Keratinocyte (primary cell): Measurements from ENCODE around the gene ZSWIM6. TPM values are rescaled to one million over a fixed set of nuclear protein-coding genes. Genes with fewer than 3 reads are reported as not detected.

Source experiments
- DNase-seq: peaks from one replicate; pipeline ENCODE4 v3.0.0-alpha.2; 2011; ENCODE audit warnings: low read depth, missing footprints, low spot score
- FAIRE-seq: peaks from 2 replicates; lab custom pipeline; 2011; peaks lifted over from hg19 to GRCh38; lab: Jason Lieb, UNC
- H2AFZ ChIP-seq: 2 replicates; pipeline ENCODE4 v1.6.0; 2012; ENCODE audit warnings: low read length, control low read depth, inconsistent platforms; ENCODE audit not compliant: control insufficient read depth
- H3K27ac ChIP-seq: 2 replicates; pipeline ENCODE4 v1.5.1; 2011; ENCODE audit warnings: low read length; ENCODE audit not compliant: control insufficient read depth, insufficient read depth
- H3K27me3 ChIP-seq: 3 replicates; pipeline ENCODE4 v1.6.0; 2011; ENCODE audit warnings: low read length; ENCODE audit not compliant: control insufficient read depth, insufficient read depth; ENCODE audit errors: extremely low read depth
- H3K36me3 ChIP-seq, 2 experiments: 2 replicates in 1 of 2; 3 replicates in 1 of 2; pipeline ENCODE4 v1.5.1; 2011; ENCODE audit warnings: low read length in 2 of 2, mild to moderate bottlenecking in 1 of 2; ENCODE audit not compliant: control insufficient read depth in 2 of 2, insufficient read depth in 2 of 2; ENCODE audit errors: extremely low read depth in 1 of 2
- H3K4me1 ChIP-seq: 3 replicates; pipeline ENCODE4 v1.5.1; 2011; ENCODE audit warnings: low read length; ENCODE audit not compliant: control insufficient read depth, insufficient read depth; ENCODE audit errors: extremely low read depth
- H3K4me2 ChIP-seq: 3 replicates; pipeline ENCODE4 v1.6.0; 2011; ENCODE audit warnings: low read depth, low read length; ENCODE audit not compliant: control insufficient read depth, insufficient read depth; ENCODE audit errors: extremely low read depth
- H3K4me3 ChIP-seq, 3 experiments: fragments of 200-600 bp in 1 of 3; sonication (generic) in 1 of 3; 2 replicates in 2 of 3; 3 replicates in 1 of 3; pipeline ENCODE4 v1.5.1; 2011 to 2016; ENCODE audit warnings: low read length in 3 of 3, mild to moderate bottlenecking in 3 of 3, control low read depth in 2 of 3, inconsistent platforms in 1 of 3, low read depth in 1 of 3, mixed read lengths in 1 of 3, mixed run types in 1 of 3, moderate library complexity in 1 of 3; ENCODE audit not compliant: control insufficient read depth in 2 of 3, insufficient read depth in 2 of 3; ENCODE audit errors: extremely low read depth in 1 of 3
- H3K79me2 ChIP-seq: 2 replicates; pipeline ENCODE4 v1.6.0; 2012; ENCODE audit warnings: low read length; ENCODE audit not compliant: control insufficient read depth, insufficient read depth
- H3K9ac ChIP-seq: 3 replicates; pipeline ENCODE4 v1.6.0; 2011; ENCODE audit warnings: low read length; ENCODE audit not compliant: control insufficient read depth, insufficient read depth; ENCODE audit errors: extremely low read depth
- H3K9me1 ChIP-seq: 3 replicates; pipeline ENCODE4 v1.6.0; 2011; ENCODE audit warnings: low read length; ENCODE audit not compliant: control insufficient read depth, insufficient read depth; ENCODE audit errors: extremely low read depth
- H3K9me3 ChIP-seq: 2 replicates; pipeline ENCODE4 v1.5.1; 2012; ENCODE audit warnings: low read depth, low read length; ENCODE audit not compliant: control insufficient read depth
- H4K20me1 ChIP-seq: 3 replicates; pipeline ENCODE4 v1.6.0; 2011; ENCODE audit warnings: low read length; ENCODE audit not compliant: control insufficient read depth, insufficient read depth; ENCODE audit errors: extremely low read depth
- CTCF ChIP-seq, 3 experiments: IDR thresholded peaks in 1 of 3; conservative IDR thresholded peaks in 1 of 3; optimal IDR thresholded peaks in 1 of 3; 2 replicates in 2 of 3; 3 replicates in 1 of 3; pipeline versions ENCODE3 to v1.5.1; 2011; ENCODE audit warnings: low read length in 3 of 3, mild to moderate bottlenecking in 3 of 3, moderate library complexity in 2 of 3, control low read depth in 1 of 3, inconsistent platforms in 1 of 3; ENCODE audit not compliant: insufficient read depth in 2 of 3; ENCODE audit errors: extremely low read depth in 1 of 3
- EZH2 ChIP-seq: IDR thresholded peaks from one replicate; pipeline ENCODE4 v1.6.1; 2012; ENCODE audit warnings: inconsistent platforms, mild to moderate bottlenecking, low read length, moderate library complexity
- dilution Hi-C: fragments of 300-500 bp; cut with MboI; formaldehyde crosslinking; loops from one replicate; pipeline ENCODE4 v1.7.0; 2020; ENCODE audit warnings: low sequenced_read_pairs; ENCODE audit not compliant: extremely low pct_ligation_motif_present
- polyA plus RNA-seq, 5 experiments: library from polyadenylated mRNA; depleted of rRNA in 3 of 5; stranded (reverse) in 3 of 5; stranded (forward) in 1 of 5; unstranded in 1 of 5; fragments of >200 nt; gene quantifications; 1 replicate in 1 of 5; 2 replicates in 3 of 5; 3 replicates in 1 of 5; pipeline versions ENCODE4 v1.2.1 to v1.2.3, GENCODE V29; 2011 to 2012; ENCODE audit warnings: missing spikeins in 2 of 5, low read depth in 1 of 5, low replicate concordance in 1 of 5

ZSWIM6 gene
- polyA plus RNA-seq, 1 donor (not counting 4 experiments of a cell fraction or from before 2014, with no cell fraction given): 9.9 TPM

GRCh38 chr5:61328791-61329549 lies 3.1 kb upstream of the ZSWIM6 start:
- Histone ChIP-seq H3K9ac (no peak overlapping the region), H3K4me2 (peak overlapping the region; percentile 45), H4K20me1 (no peaks in the 10 kb centered on the region), H2AFZ (no peak overlapping the region), H3K9me1 (no peaks in the 10 kb centered on the region), H3K4me3 (no peak overlapping the region), H3K36me3 (no peaks in the 10 kb centered on the region), H3K27ac (peak overlapping the region; percentile 32), H3K4me1 (peaks cover 31% of the 10 kb centered on the region), H3K27me3 (no peaks in the 10 kb centered on the region), H3K9me3 (no peaks in the 10 kb centered on the region), H3K79me2 (peaks cover 14% of the 10 kb centered on the region)
- no peak for TF ChIP-seq EZH2
- no peak for TF ChIP-seq CTCF (optimal IDR thresholded peaks at IDR 0.05 in 1 of 3, IDR thresholded peaks at IDR 0.05 in 1 of 3, conservative IDR thresholded peaks at IDR 0.05 in 1 of 3; ENCODE audit: extremely low read depth in 1 of 3, insufficient read depth in 2 of 3, low read length in 3 of 3)
- DNase-seq: no peak
- dilution Hi-C loops: no loop called here
- no peak for FAIRE-seq

GRCh38 chr5:61329550-61330128 lies 2.4 kb upstream of the ZSWIM6 start:
- no peak for DNase-seq

More at GRCh38 chr5:61329550-61330128, 2.4 kb upstream of the ZSWIM6 start:
- no peak overlapping the region for H3K9ac ChIP-seq
- no peak overlapping the region for H2AFZ ChIP-seq
- H4K20me1 ChIP-seq: no peaks in the 10 kb centered on the region
- no peak for TF ChIP-seq CTCF (optimal IDR thresholded peaks at IDR 0.05 in 1 of 3, IDR thresholded peaks at IDR 0.05 in 1 of 3, conservative IDR thresholded peaks at IDR 0.05 in 1 of 3; ENCODE audit: extremely low read depth in 1 of 3, insufficient read depth in 2 of 3, low read length in 3 of 3)
- TF ChIP-seq EZH2: no peak
- peak overlapping the region; percentile 85 for H3K4me2 ChIP-seq
- dilution Hi-C loops: no loop called here
- H3K27ac ChIP-seq: no peak overlapping the region
- no peaks in the 10 kb centered on the region for H3K9me3 ChIP-seq
- no peaks in the 10 kb centered on the region for H3K36me3 ChIP-seq
- peak; percentile 41 for FAIRE-seq
- H3K79me2 ChIP-seq: peaks cover 21% of the 10 kb centered on the region
- peaks cover 35% of the 10 kb centered on the region for H3K4me1 ChIP-seq
- H3K27me3 ChIP-seq: no peaks in the 10 kb centered on the region
- peak overlapping the region in 1 of 3 experiments; percentile 87 for H3K4me3 ChIP-seq
- H3K9me1 ChIP-seq: no peaks in the 10 kb centered on the region
